ENCODE measurements around the gene BTG3.

DNA sequence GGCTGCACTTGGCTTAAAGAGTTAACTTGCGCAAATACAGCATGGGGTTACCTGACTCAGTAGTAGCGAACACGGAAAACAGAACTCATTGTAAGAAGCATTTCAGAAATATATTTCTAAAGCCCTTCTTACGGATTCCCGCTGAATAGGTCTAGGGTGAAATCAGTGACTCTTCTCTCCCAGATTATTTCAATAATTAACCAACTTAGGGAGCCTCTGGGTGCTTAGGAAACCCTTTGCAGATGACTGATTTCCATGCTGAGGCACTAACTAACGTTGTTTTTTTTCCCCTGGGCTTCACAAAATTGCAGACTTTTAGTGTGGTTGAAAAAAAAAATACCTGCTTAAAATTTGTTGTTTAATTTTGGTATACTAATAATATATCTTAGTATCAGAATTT, 40.3 kb downstream of the BTG3 start:
- TF ChIP-seq, protein P1, sequence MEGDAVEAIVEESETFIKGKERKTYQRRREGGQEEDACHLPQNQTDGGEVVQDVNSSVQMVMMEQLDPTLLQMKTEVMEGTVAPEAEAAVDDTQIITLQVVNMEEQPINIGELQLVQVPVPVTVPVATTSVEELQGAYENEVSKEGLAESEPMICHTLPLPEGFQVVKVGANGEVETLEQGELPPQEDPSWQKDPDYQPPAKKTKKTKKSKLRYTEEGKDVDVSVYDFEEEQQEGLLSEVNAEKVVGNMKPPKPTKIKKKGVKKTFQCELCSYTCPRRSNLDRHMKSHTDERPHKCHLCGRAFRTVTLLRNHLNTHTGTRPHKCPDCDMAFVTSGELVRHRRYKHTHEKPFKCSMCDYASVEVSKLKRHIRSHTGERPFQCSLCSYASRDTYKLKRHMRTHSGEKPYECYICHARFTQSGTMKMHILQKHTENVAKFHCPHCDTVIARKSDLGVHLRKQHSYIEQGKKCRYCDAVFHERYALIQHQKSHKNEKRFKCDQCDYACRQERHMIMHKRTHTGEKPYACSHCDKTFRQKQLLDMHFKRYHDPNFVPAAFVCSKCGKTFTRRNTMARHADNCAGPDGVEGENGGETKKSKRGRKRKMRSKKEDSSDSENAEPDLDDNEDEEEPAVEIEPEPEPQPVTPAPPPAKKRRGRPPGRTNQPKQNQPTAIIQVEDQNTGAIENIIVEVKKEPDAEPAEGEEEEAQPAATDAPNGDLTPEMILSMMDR (IDR thresholded peaks at IDR 0.05; ENCODE audit: insufficient read depth, low read depth, low read length) = no peak
- TF ChIP-seq EZH2 (IDR thresholded peaks at IDR 0.05; ENCODE audit: insufficient read depth, low read length) = no peak
